GM13976 (cell line): Measurements from ENCODE around the gene LHX3.

Experiments
- DNase-seq: peaks from one replicate; pipeline ENCODE4 v3.0.0; 2012; ENCODE audit warnings: low spot score
- in situ Hi-C: fragments of 300-500 bp; cut with MboI; formaldehyde crosslinking; loops from one replicate; pipeline ENCODE4 v1.12.0; 2022; ENCODE audit warnings: low sequenced_read_pairs, mixed read lengths, inconsistent platforms; ENCODE audit not compliant: unreplicated experiment
- TF ChIP-seq, protein P1 (sequence below): IDR thresholded peaks from 2 replicates; pipeline ENCODE4 v1.5.1; 2012; ENCODE audit warnings: borderline replicate concordance, mild to moderate bottlenecking; ENCODE audit not compliant: insufficient read depth; ENCODE audit errors: extremely low read depth, missing control alignments, control extremely low read depth

Gene LHX3

DNA sequence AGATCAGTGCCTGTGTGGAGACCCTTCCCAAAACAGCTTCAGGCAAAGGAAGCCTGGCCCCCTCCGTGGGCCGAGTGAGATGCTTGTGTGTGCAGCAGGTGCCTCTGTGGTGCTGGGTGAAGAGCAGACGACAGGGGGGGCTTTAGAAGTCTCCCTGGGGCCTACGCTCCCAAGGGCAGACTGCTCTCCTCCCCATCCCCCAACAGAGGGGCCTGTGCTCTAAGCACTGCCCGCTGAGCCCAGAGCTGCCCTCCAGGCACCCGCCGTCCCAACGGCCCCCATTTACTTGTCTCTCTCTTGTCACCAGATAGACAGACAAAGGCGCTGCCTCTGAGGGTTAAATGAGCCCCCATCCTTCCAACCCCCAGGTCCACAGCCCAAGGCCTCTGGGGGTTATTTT, 2.7 kb upstream of the LHX3 start:
- TF ChIP-seq, protein P1, sequence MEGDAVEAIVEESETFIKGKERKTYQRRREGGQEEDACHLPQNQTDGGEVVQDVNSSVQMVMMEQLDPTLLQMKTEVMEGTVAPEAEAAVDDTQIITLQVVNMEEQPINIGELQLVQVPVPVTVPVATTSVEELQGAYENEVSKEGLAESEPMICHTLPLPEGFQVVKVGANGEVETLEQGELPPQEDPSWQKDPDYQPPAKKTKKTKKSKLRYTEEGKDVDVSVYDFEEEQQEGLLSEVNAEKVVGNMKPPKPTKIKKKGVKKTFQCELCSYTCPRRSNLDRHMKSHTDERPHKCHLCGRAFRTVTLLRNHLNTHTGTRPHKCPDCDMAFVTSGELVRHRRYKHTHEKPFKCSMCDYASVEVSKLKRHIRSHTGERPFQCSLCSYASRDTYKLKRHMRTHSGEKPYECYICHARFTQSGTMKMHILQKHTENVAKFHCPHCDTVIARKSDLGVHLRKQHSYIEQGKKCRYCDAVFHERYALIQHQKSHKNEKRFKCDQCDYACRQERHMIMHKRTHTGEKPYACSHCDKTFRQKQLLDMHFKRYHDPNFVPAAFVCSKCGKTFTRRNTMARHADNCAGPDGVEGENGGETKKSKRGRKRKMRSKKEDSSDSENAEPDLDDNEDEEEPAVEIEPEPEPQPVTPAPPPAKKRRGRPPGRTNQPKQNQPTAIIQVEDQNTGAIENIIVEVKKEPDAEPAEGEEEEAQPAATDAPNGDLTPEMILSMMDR = no peak
- no peak for DNase-seq
- in situ Hi-C loops = no loop called here

DNA sequence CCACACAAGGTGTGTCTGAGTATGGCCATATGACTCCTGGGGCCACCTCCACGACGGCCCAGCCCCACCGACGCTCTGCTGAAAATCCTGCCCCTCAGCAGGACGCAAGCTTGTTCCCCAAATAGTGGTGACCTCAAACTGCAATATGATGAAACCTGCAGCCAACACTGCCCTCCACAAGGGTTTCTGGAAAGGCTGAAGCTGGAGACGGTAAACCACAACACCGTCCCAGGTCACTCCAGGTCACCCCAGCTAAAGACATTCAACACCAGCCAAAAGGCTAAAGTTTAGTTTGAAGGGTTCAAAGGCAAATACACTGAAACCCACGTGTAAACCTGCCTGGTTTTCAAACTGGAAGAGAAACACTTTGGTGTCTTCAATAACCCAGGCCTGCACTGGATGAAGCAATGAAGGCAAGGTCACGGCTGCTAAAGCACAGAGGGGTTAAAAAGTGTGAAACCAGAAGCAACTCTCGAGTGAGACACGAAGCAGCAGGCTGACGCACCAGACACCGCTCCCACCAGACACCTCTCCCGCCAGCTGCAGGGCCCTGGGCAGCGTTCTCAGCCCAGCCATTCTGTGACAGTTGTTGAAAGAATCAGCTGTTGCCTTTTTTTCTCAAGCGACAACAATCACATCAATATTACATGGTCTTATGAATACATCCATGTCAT, 1.8 kb upstream of the LHX3 start:
- TF ChIP-seq, protein P1 = no peak
- no peak for DNase-seq
- in situ Hi-C loops = no loop called here

DNA sequence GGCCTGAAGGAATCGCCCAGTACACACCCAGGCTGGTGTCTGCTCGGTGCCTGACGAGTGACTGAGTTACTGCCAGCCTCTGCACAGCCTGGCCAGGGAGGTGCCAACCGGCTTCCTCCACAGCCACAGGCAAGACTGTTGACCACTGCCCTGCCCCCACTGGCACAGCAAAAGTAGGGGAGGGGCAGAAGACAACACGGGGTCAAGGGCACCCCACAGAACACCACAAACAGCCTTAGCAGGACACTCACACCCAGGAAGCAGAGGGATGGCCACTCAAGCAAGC, 722 bp upstream of the LHX3 start:
- in situ Hi-C loops = no loop called here
- no peak for DNase-seq
- TF ChIP-seq, protein P1 = no peak

DNA sequence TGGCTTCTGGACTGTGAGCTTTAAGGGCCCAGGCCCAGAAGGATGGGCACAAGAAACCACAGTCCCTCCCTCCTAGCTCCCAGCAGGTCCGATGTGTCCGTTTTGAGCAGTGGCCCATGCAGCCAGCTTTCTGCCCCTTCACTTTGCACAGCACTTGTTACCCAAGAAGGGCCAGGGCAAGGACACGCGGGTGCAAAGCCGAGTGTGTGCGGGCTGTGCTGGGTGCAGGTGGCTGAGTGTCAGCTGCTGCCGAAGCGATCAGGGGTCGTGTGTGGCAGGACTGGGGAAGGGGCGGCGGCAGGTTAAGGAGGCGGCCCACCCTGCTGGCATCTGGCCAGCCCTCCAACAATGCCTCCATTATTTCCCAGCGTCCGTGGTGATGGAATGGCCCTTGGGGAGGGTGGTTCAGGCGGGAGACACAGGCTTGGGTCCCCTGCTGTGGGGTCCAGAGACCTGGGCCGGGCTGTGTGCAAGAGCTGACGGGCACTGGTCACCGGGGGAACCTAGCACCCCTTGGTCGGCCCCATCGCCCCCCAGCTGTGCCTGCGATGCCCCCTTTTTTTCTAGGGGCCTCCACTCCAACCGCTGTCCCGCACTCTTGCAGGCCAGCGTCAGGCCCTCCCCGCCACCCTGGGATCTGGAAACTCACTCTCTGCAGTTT, 653 bp downstream of the LHX3 start:
- DNase-seq = no peak
- in situ Hi-C loops = no loop called here
- TF ChIP-seq, protein P1 = no peak

DNA sequence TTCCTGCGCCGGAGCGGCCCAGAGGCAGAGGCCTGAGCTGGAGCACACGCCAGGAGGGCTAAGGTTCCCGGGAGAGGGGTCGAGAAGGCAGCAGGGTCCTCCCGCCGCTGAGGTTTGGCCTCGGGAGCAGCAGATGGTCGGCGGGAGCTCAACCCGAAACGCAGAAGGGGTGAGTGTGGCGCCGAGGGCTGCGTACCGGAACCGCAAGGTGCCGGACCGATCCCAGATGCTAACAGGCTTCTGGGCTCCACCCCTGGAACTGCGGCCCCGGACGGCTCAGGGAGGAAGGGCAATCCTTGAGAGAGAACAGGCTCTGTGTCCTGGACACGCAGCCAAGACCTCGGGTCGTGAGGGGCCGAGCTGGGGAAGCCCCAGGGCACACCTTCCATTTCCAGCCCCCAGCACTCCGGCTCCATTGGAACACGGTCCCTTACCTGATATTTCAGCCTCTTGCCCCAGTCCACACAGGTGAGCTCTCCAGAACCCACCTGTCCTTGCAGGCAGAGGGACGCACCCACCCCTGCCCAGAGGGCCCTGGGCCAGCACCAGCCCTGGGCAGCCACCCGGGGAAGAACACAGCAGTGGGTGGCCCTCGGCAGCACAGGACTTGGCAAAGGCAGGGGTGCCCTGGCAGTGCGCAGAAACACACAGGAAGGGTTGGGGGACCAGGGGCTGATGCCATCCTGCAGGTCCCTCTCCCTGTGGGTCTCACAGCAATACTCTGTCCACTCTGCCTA, 1.4 kb downstream of the LHX3 start:
- in situ Hi-C loops = no loop called here
- DNase-seq = no peak
- TF ChIP-seq, protein P1 = no peak

DNA sequence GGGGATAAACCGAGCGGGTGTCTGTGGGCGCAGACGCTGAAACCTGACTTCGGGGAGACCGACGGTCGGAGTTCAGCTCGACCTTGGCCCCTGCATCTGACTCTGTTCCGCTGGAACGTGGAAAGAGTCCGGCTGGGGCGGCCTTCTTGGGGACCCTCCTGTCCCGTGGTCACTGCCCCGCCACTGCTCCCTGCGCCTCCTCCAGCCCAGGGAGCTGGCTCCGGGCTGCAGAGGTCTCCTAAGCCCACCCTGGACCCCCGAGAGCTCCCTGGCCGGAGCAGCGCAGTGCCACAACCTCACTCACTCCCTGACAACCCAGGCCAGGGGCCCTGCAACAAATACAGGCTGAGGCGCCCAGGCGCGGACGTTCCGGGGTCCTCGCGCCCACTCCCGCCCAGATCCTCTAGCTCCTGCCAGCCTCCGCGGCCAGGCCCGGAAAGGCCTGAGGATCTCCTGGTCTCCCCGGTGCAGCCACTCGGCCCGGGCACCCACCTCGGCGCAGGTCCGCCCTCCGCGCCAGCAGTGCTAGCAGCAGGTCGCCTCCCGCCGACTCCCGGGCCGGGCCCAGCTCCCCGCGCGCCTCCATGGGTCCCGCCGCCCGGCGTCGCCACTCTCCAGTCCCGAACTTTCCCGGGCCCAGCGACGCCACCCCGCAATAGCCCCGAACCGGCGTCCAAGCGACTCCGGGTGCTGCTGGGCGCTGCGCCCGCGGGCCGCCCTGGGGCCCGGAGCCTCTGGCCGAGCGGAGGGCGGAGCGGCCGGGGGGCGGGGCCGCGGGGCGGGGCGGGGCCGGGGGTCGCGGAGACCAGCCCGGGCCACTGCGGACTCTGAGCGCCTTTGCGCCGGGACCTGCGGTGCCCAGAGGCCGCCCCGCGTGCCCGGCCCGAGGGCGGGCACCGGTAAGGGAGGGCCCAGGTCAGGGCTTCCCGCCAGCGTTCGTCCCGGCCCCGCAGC, 2.2 kb downstream of the LHX3 start:
- in situ Hi-C loops = no loop called here
- TF ChIP-seq, protein P1 = no peak
- DNase-seq = no peak
